Measurements from ENCODE around the gene RBM43.
"Not testable (repeated sequence)": the region's sequence is repeated elsewhere in the genome, so short reads cannot be mapped to it uniquely, and the experiment has no call there.

The RBM43 gene

GRCh38 chr2:151261231-151261976, at the start of gene RBM43:
Gene RBM43, minus strand, starts transcription at chr2:151261863. Its CDS starts 136 bp downstream, at chr2:151261727.
- DNase-seq (ENCODE audit: low read depth): peak; percentile 93

GRCh38 chr2:151310313-151310712, 48.6 kb upstream of the RBM43 start:
- not testable (repeated sequence) for DNase-seq (ENCODE audit: low read depth)

GRCh38 chr2:151306621-151307020, 45.0 kb upstream of the RBM43 start:
- DNase-seq (ENCODE audit: low read depth): peak; percentile 80

- DNase-seq (ENCODE audit: low read depth): no peak
Measured at GRCh38 chr2:151305129-151305691, 43.5 kb upstream of the RBM43 start.

GRCh38 chr2:151302879-151303278, 41.2 kb upstream of the RBM43 start:
- DNase-seq (ENCODE audit: low read depth): peak; percentile 89

- DNase-seq (ENCODE audit: low read depth): no peak
Measured at GRCh38 chr2:151302404-151302803, 40.7 kb upstream of the RBM43 start.

- DNase-seq (ENCODE audit: low read depth): peak; percentile 64
Measured at GRCh38 chr2:151299920-151300539, 38.4 kb upstream of the RBM43 start.

GRCh38 chr2:151297882-151298281, 36.2 kb upstream of the RBM43 start:
- DNase-seq (ENCODE audit: low read depth): no peak

GRCh38 chr2:151295926-151296325, 34.3 kb upstream of the RBM43 start:
- DNase-seq (ENCODE audit: low read depth): not testable (repeated sequence)

GRCh38 chr2:151292546-151292945, 30.9 kb upstream of the RBM43 start:
- DNase-seq (ENCODE audit: low read depth): no peak

GRCh38 chr2:151292141-151292540, 30.5 kb upstream of the RBM43 start:
- no peak for DNase-seq (ENCODE audit: low read depth)

GRCh38 chr2:151291224-151291623, 29.6 kb upstream of the RBM43 start:
- DNase-seq (ENCODE audit: low read depth): no peak

- DNase-seq (ENCODE audit: low read depth): peak; percentile 68
Measured at GRCh38 chr2:151289972-151290866, 28.6 kb upstream of the RBM43 start.

GRCh38 chr2:151287513-151288250, 26.0 kb upstream of the RBM43 start:
- DNase-seq (ENCODE audit: low read depth): no peak

GRCh38 chr2:151282401-151282800, 20.7 kb upstream of the RBM43 start:
- no peak for DNase-seq (ENCODE audit: low read depth)

GRCh38 chr2:151280271-151280670, 18.6 kb upstream of the RBM43 start:
- DNase-seq (ENCODE audit: low read depth): peak; percentile 83

- no peak for DNase-seq (ENCODE audit: low read depth)
Measured at GRCh38 chr2:151278487-151278886, 16.8 kb upstream of the RBM43 start.

- DNase-seq (ENCODE audit: low read depth): no peak
Measured at GRCh38 chr2:151277067-151277466, 15.4 kb upstream of the RBM43 start.

- no peak for DNase-seq (ENCODE audit: low read depth)
Measured at GRCh38 chr2:151275291-151275690, 13.6 kb upstream of the RBM43 start.

GRCh38 chr2:151271824-151272223, 10.2 kb upstream of the RBM43 start:
- DNase-seq (ENCODE audit: low read depth): no peak

- DNase-seq (ENCODE audit: low read depth): no peak
Measured at GRCh38 chr2:151269798-151270568, 8.3 kb upstream of the RBM43 start.
